Measurements from ENCODE around the gene CCDC88B. TPM values are rescaled to one million over a fixed set of nuclear protein-coding genes. Genes with fewer than 3 reads are reported as not detected.

CCDC88B gene
- total and polyA plus RNA-seq, 9 of the 15 experiments (the other 6 are each of a cell fraction or from before 2014, with no cell fraction given) = 0.13 to 18.1 (median 7.9) TPM

- no peaks in the 10 kb centered on the region for H3K27me3 ChIP-seq (ENCODE audit: control insufficient read depth in 2 of 2, insufficient read depth in 2 of 2, low read length in 2 of 2)
- no TSS peak for BruUV-seq (replicated peaks)
- POLR2A ChIA-PET = interaction anchor here (0.6 to 2.6 kb wide), 10 partner anchors 9 to 785 kb away, joined by 3 to 20 read pairs (median 3); partner anchors contain the start of genes PRDX5 and TRMT112
- WGBS (ENCODE audit: insufficient coverage, low coverage, missing lambda C conversion rate) = 9% methylated on average over 12 of the region's 33 CpGs
- CTCF ChIA-PET (ENCODE audit: low intra/inter-chr PET ratio) = no interaction called here
- H4K20me1 ChIP-seq (replicated peaks; ENCODE audit: control insufficient read depth, insufficient read depth, low read length) = no peaks in the 10 kb centered on the region; the same call in 1 of the 2 replicates
- H3K9ac ChIP-seq (ENCODE audit: insufficient read depth in 1 of 2, low read depth in 2 of 2, low read length in 2 of 2) = peak overlapping the region; percentile 36 to 77; a peak in 3 of 4 replicates
- in situ Hi-C loops (cut with MboI) = no loop called here
- peaks cover 25 to 64% of the 10 kb centered on the region in 2 experiments; a peak in 4 of 5 replicates for H3K4me1 ChIP-seq (replicated peaks in 1 of 2; ENCODE audit: control insufficient read depth in 2 of 2, insufficient read depth in 2 of 2, low read length in 2 of 2)
- ATAC-seq = peak; percentile 63
- no peaks in the 10 kb centered on the region for H3K9me3 ChIP-seq (replicated peaks; ENCODE audit: control insufficient read depth, insufficient read depth, low read depth, low read length)
- peak; percentile 66 to 83 (median 80) for DNase-seq (ENCODE audit: extremely low read depth in 1 of 4, low spot score in 3 of 4)
- H3K79me2 ChIP-seq (ENCODE audit: control insufficient read depth, insufficient read depth, low read length) = no peaks in the 10 kb centered on the region
- H3K4me3 ChIP-seq = peak overlapping the region; percentile 28
- no peaks in the 10 kb centered on the region for H3K36me3 ChIP-seq (ENCODE audit: control insufficient read depth, insufficient read depth, low read length)
- intact Hi-C loops (cut with micrococcal nuclease) = no loop called here
- peak overlapping the region; percentile 75 for H3K4me2 ChIP-seq (ENCODE audit: insufficient read depth, low read length)
- H3K27ac ChIP-seq (ENCODE audit: extremely low read depth, low read depth, low read length) = no peak overlapping the region; the same call in 2 of the 3 replicates
- no peaks in the 10 kb centered on the region for H3K9me1 ChIP-seq (ENCODE audit: control insufficient read depth, insufficient read depth, low read length)
- H2AFZ ChIP-seq (ENCODE audit: low read depth, low read length) = peak overlapping the region; percentile 86
- no peak for FAIRE-seq
- 0 out of 2 replicates have a peak, but pooled peaks have one; percentile 11 for TF ChIP-seq ATF7 (IDR thresholded peaks at IDR 0.05)
- no peak for TF ChIP-seq RFX5 (IDR thresholded peaks at IDR 0.05; ENCODE audit: low read depth, low read length)
- TF ChIP-seq ZKSCAN8 (CRISPR knock-in tag; IDR thresholded peaks at IDR 0.05) = no peak
- 0 out of 2 replicates have a peak, but pooled peaks have one; percentile 22 for TF ChIP-seq TOE1 (IDR thresholded peaks at IDR 0.05; ENCODE audit: borderline replicate concordance)
- no peak for TF ChIP-seq TOE1 (CRISPR knock-in tag; IDR thresholded peaks at IDR 0.05; ENCODE audit: borderline replicate concordance, low read depth)
- TF ChIP-seq KDM4B (IDR thresholded peaks at IDR 0.05; ENCODE audit: borderline replicate concordance in 2 of 2, low read depth in 1 of 2) = 0 out of 4 replicates have a peak, but pooled peaks of 1 of the 2 experiments have one; percentile 23
- TF ChIP-seq PHF8 (IDR thresholded peaks at IDR 0.05; ENCODE audit: borderline replicate concordance, low read length) = peak; percentile 42; the same call in 1 of the 2 replicates
- peak; percentile 50; the same call in 1 of the 2 replicates for TF ChIP-seq ZBTB33 (CRISPR knock-in tag; IDR thresholded peaks at IDR 0.05)
- TF ChIP-seq ZBTB7A (IDR thresholded peaks at IDR 0.05; ENCODE audit: borderline replicate concordance, control insufficient read depth, low read depth, low read length) = peak; percentile 49; the same call in 1 of the 2 replicates
- TF ChIP-seq FOXA3 (CRISPR knock-in tag; conservative IDR thresholded peaks at IDR 0.05 in 1 of 2, IDR thresholded peaks at IDR 0.05 in 1 of 2) = 0 out of 4 replicates have a peak, but pooled peaks of 1 of the 2 experiments have one; percentile 21
- 0 out of 4 replicates have a peak, but pooled peaks of 1 of the 2 experiments have one; percentile 26 for TF ChIP-seq NRF1 (conservative IDR thresholded peaks at IDR 0.05 in 1 of 2, IDR thresholded peaks at IDR 0.05 in 1 of 2)
- TF ChIP-seq CC2D1A (IDR thresholded peaks at IDR 0.05) = peak; percentile 11; the same call in 1 of the 2 replicates
- TF ChIP-seq MLLT1 (IDR thresholded peaks at IDR 0.05) = 0 out of 4 replicates have a peak, but pooled peaks of 1 of the 2 experiments have one; percentile 22
- peak; percentile 45; the same call in 1 of the 2 replicates for TF ChIP-seq ZNF263 (CRISPR knock-in tag; IDR thresholded peaks at IDR 0.05; ENCODE audit: borderline replicate concordance)
- no peak for TF ChIP-seq KDM1A (IDR thresholded peaks at IDR 0.05)
- 0 out of 2 replicates have a peak, but pooled peaks have one; percentile 24 for TF ChIP-seq ZEB2 (IDR thresholded peaks at IDR 0.05)
- TF ChIP-seq TRIM28 (IDR thresholded peaks at IDR 0.05) = no peak
- 0 out of 3 replicates have a peak, but pooled peaks of 1 of the 2 experiments have one; percentile 67 for TF ChIP-seq CBX3 (IDR thresholded peaks at IDR 0.05; ENCODE audit: borderline replicate concordance in 1 of 2, low read length in 2 of 2)
These were observed 799 bp downstream of the CCDC88B start for GRCh38 chr11:64340671-64341335.
